IMR-90 (cell line): Measurements from ENCODE around the gene RAD18. TPM values are rescaled to one million over a fixed set of nuclear protein-coding genes. Genes with fewer than 3 reads are reported as not detected.

Experiments
- ATAC-seq: fragments of 200-7000 bp; cut with Tn5 transposase; 2 replicates; pipeline ENCODE4 v1.9.1; 2020; ENCODE audit warnings: low read depth, mild to moderate bottlenecking, moderate library complexity
- BruUV-seq: library from RNA; stranded (reverse); fragments of 400-500 nt; replicated peaks from 2 replicates; lab custom pipeline; 2021; lab: Mats Ljungman, UMichigan
- CTCF ChIA-PET: fragments of 300-600 bp; formaldehyde crosslinking; extraction: SDS; loops from one replicate; lab custom pipeline; 2021; ENCODE audit warnings: antibody characterized with exemption; lab: Yijun Ruan, JAX
- POLR2A ChIA-PET: fragments of 300-600 bp; sonication (Branson Sonifier 250); formaldehyde crosslinking; loops from one replicate; lab custom pipeline; 2022; ENCODE audit warnings: antibody characterized with exemption; ENCODE audit not compliant: unreplicated experiment; lab: Charles Lee
- DNase-seq: peaks from one replicate; pipeline ENCODE4 v3.0.0; 2013
- H2AFZ ChIP-seq: replicated peaks from 2 replicates; pipeline ENCODE3; 2013; ENCODE audit warnings: low read length, mild to moderate bottlenecking; ENCODE audit not compliant: poor library complexity
- H2AK5ac ChIP-seq: 2 replicates; pipeline ENCODE4 v1.6.1; 2013; ENCODE audit warnings: low read depth, low read length, inconsistent platforms
- H2AK9ac ChIP-seq: replicated peaks from 2 replicates; pipeline ENCODE3; 2013; ENCODE audit warnings: mild to moderate bottlenecking, low read depth, low read length, moderate library complexity; ENCODE audit not compliant: poor library complexity
- H2BK120ac ChIP-seq: 2 replicates; pipeline ENCODE4 v1.6.1; 2013; ENCODE audit warnings: low read depth, low read length, inconsistent platforms
- H2BK15ac ChIP-seq: 3 replicates; pipeline ENCODE4 v1.6.1; 2013; ENCODE audit warnings: low read depth, low read length, inconsistent platforms
- H2BK20ac ChIP-seq: 2 replicates; pipeline ENCODE4 v1.6.1; 2013; ENCODE audit warnings: low read depth, mild to moderate bottlenecking, inconsistent platforms, low read length, moderate library complexity
- H2BK5ac ChIP-seq: 2 replicates; pipeline ENCODE4 v1.6.1; 2013; ENCODE audit warnings: mild to moderate bottlenecking, low read depth, low read length, inconsistent platforms; ENCODE audit not compliant: poor library complexity, severe bottlenecking
- H3K14ac ChIP-seq: replicated peaks from 2 replicates; pipeline ENCODE4 v1.6.1; 2013; ENCODE audit warnings: low read depth, low read length, inconsistent platforms
- H3K18ac ChIP-seq: 2 replicates; pipeline ENCODE4 v1.6.1; 2013; ENCODE audit warnings: low read depth, low read length, control low read depth
- H3K23ac ChIP-seq: 2 replicates; pipeline ENCODE4 v1.6.1; 2013; ENCODE audit warnings: low read depth, low read length, inconsistent platforms
- H3K27ac ChIP-seq: 2 replicates; pipeline ENCODE4 v1.5.1; 2013; ENCODE audit warnings: mild to moderate bottlenecking, control low read depth, low read length; ENCODE audit not compliant: insufficient read depth
- H3K27me3 ChIP-seq: 2 replicates; pipeline ENCODE4 v1.6.1; 2013; ENCODE audit warnings: low read length; ENCODE audit not compliant: control insufficient read depth, insufficient read depth
- H3K36me3 ChIP-seq: 2 replicates; pipeline ENCODE4 v1.6.1; 2013; ENCODE audit warnings: low read length, mixed read lengths; ENCODE audit not compliant: control insufficient read depth, insufficient read depth
- H3K4ac ChIP-seq: 2 replicates; pipeline ENCODE4 v1.6.1; 2013; ENCODE audit warnings: low read depth, low read length, inconsistent platforms
- H3K4me1 ChIP-seq: 2 replicates; pipeline ENCODE4 v1.6.1; 2013; ENCODE audit warnings: low read length, mixed read lengths; ENCODE audit not compliant: control insufficient read depth, insufficient read depth
- H3K4me2 ChIP-seq: 2 replicates; pipeline ENCODE4 v1.6.1; 2013; ENCODE audit warnings: low read depth, mild to moderate bottlenecking, control low read depth, low read length, moderate library complexity
- H3K4me3 ChIP-seq: 2 replicates; pipeline ENCODE4 v1.5.1; 2013; ENCODE audit warnings: low read depth, mild to moderate bottlenecking, control low read depth, low read length, moderate library complexity; ENCODE audit not compliant: insufficient read depth
- H3K56ac ChIP-seq: 2 replicates; pipeline ENCODE4 v1.6.1; 2013; ENCODE audit warnings: low read length, inconsistent platforms; ENCODE audit not compliant: insufficient read depth; ENCODE audit errors: extremely low read depth
- H3K79me1 ChIP-seq, 2 experiments: 2 replicates each; pipeline ENCODE4 v1.6.1; 2013; ENCODE audit warnings: low read length in 2 of 2, inconsistent platforms in 1 of 2, low read depth in 1 of 2
- H3K9ac ChIP-seq: 2 replicates; pipeline ENCODE4 v1.6.1; 2013; ENCODE audit warnings: low read depth, low read length, control low read depth
- H3K9me1 ChIP-seq: 2 replicates; pipeline ENCODE4 v1.6.1; 2013; ENCODE audit warnings: low read length, inconsistent platforms; ENCODE audit not compliant: insufficient read depth
- H3K9me3 ChIP-seq: 2 replicates; pipeline ENCODE4 v1.6.1; 2013; ENCODE audit warnings: low read length; ENCODE audit not compliant: control insufficient read depth, insufficient read depth
- H4K20me1 ChIP-seq: 2 replicates; pipeline ENCODE4 v1.6.1; 2013; ENCODE audit warnings: low read length, inconsistent platforms; ENCODE audit not compliant: insufficient read depth
- H4K5ac ChIP-seq: 2 replicates; pipeline ENCODE4 v1.6.1; 2013; ENCODE audit warnings: mild to moderate bottlenecking, low read depth, low read length, control low read depth
- H4K8ac ChIP-seq, 2 experiments: 2 replicates each; pipeline ENCODE4 v1.6.1; 2013; ENCODE audit warnings: low read depth in 2 of 2, low read length in 2 of 2, control low read depth in 1 of 2, inconsistent platforms in 1 of 2
- H4K91ac ChIP-seq: 2 replicates; pipeline ENCODE4 v1.6.1; 2013; ENCODE audit warnings: low read depth, low read length, inconsistent platforms; ENCODE audit not compliant: insufficient read depth
- CEBPB ChIP-seq: IDR thresholded peaks from 2 replicates; pipeline ENCODE4 v1.6.1; 2012; ENCODE audit warnings: low read depth, low read length, improper control_type of control experiment
- MAFK ChIP-seq: IDR thresholded peaks from 2 replicates; pipeline ENCODE4 v1.6.1; 2012; ENCODE audit warnings: low read depth, low read length, improper control_type of control experiment
- NFE2L2 ChIP-seq: fragments of 150-350 bp; IDR thresholded peaks from 2 replicates; pipeline ENCODE4 v1.6.1; 2016; ENCODE audit warnings: low read depth, mild to moderate bottlenecking, low read length
- WGBS, 2 experiments: methylation state at CpG; one replicate each; pipeline versions ENCODE4 v1.1.5 to v1.1.7; 2013; ENCODE audit warnings: missing lambda C conversion rate in 2 of 2; ENCODE audit not compliant: insufficient read length in 1 of 2; ENCODE audit errors: extremely low coverage in 2 of 2; 5-methylcytosine and 5-hydroxymethylcytosine counted together
- dilution Hi-C: fragments of 300-500 bp; cut with HindIII; formaldehyde crosslinking; loops from one replicate; pipeline ENCODE4 v1.14.3; 2018; ENCODE audit warnings: low sequenced_read_pairs; ENCODE audit not compliant: unreplicated experiment
- in situ Hi-C: fragments of 300-500 bp; cut with MboI; formaldehyde crosslinking; loops from 3 replicates; pipeline ENCODE4 v1.14.3; 2019; ENCODE audit warnings: low sequenced_read_pairs, inconsistent platforms, mixed read lengths
- intact Hi-C: fragments of 100-400 bp; cut with micrococcal nuclease; formaldehyde crosslinking; loops from 2 replicates; pipeline ENCODE4 v1.10.0; 2022
- polyA plus RNA-seq, 3 experiments: library from polyadenylated mRNA; depleted of rRNA; stranded (reverse); fragments of >200 nt; gene quantifications; 2 replicates each; pipeline ENCODE4 v1.2.3, GENCODE V29; 2012; ENCODE audit warnings: low replicate concordance in 1 of 3
- total RNA-seq: library from RNA; depleted of rRNA; stranded (reverse); fragments of >200 nt; gene quantifications from 2 replicates; pipeline ENCODE4 v1.2.3, GENCODE V29; 2012
- TF ChIP-seq, protein P1 (sequence below): fragments of 150-350 bp; IDR thresholded peaks from 2 replicates; pipeline ENCODE4 v1.6.1; 2017; ENCODE audit warnings: mild to moderate bottlenecking, antibody characterized with exemption, low read length, low read depth

The RAD18 gene
- total and polyA plus RNA-seq, 2 of the 4 experiments (the other 2 are of a cell fraction): 8.2 to 17.2 TPM

GRCh38 chr3:8838765-8839423 is 124.4 kb downstream of the RAD18 start:
- H2AK9ac ChIP-seq: no peak overlapping the region
- H3K27me3 ChIP-seq: no peaks in the 10 kb centered on the region
- H3K9ac ChIP-seq: no peak overlapping the region
- ATAC-seq: no peak
- peaks cover 7% of the 10 kb centered on the region for H3K4me1 ChIP-seq
- TF ChIP-seq MAFK: no peak
- TF ChIP-seq CEBPB: no peak
- no peak for TF ChIP-seq NFE2L2
- TF ChIP-seq, protein P1, sequence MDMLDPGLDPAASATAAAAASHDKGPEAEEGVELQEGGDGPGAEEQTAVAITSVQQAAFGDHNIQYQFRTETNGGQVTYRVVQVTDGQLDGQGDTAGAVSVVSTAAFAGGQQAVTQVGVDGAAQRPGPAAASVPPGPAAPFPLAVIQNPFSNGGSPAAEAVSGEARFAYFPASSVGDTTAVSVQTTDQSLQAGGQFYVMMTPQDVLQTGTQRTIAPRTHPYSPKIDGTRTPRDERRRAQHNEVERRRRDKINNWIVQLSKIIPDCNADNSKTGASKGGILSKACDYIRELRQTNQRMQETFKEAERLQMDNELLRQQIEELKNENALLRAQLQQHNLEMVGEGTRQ: no peak
- no TSS peak for BruUV-seq
- no peak overlapping the region for H3K4me2 ChIP-seq
- no peaks in the 10 kb centered on the region for H3K79me1 ChIP-seq
- H2BK120ac ChIP-seq: no peak overlapping the region
- no peak overlapping the region for H4K8ac ChIP-seq
- H3K23ac ChIP-seq: no peak overlapping the region
- no peak overlapping the region for H2BK5ac ChIP-seq
- H4K20me1 ChIP-seq: no peaks in the 10 kb centered on the region
- no peak overlapping the region for H3K4me3 ChIP-seq
- H4K5ac ChIP-seq: no peak overlapping the region
- no CpG with 5 or more reads among the region's 3 CpGs for WGBS, 2 experiments
- no peak for DNase-seq
- no peak overlapping the region for H2AK5ac ChIP-seq
- no peak overlapping the region for H3K18ac ChIP-seq
- dilution Hi-C loops: no loop called here
- H2BK15ac ChIP-seq: peak overlapping the region; percentile 58; the same call in 1 of the 3 replicates
- H3K4ac ChIP-seq: peak overlapping the region; percentile 42
- no peak overlapping the region for H2AFZ ChIP-seq
- no peak overlapping the region for H3K56ac ChIP-seq
- H4K91ac ChIP-seq: no peak overlapping the region
- no peaks in the 10 kb centered on the region for H3K36me3 ChIP-seq
- in situ Hi-C loops: no loop called here
- no peak overlapping the region for H3K27ac ChIP-seq
- intact Hi-C loops: no loop called here
- POLR2A ChIA-PET: no interaction called here
- H3K9me1 ChIP-seq: peaks cover 23% of the 10 kb centered on the region
- H3K9me3 ChIP-seq: no peaks in the 10 kb centered on the region
- H3K14ac ChIP-seq: no peak overlapping the region
- CTCF ChIA-PET: no interaction called here
- no peak overlapping the region for H2BK20ac ChIP-seq
